SU-DHL-6 (cell line): Measurements from ENCODE around the gene SLC1A3.

Source experiments
- H2AFZ ChIP-seq: fragments of 200-600 bp; sonication (generic); 2 replicates; pipeline ENCODE4 v1.6.1; 2014; ENCODE audit warnings: low read depth, mild to moderate bottlenecking, moderate library complexity, mixed read lengths, antibody characterized with exemption, low read length; ENCODE audit not compliant: severe bottlenecking
- H3F3A ChIP-seq: fragments of 200-600 bp; shearing (Covaris generic); 2 replicates; pipeline ENCODE4 v1.6.0; 2016; ENCODE audit warnings: antibody characterized with exemption, mild to moderate bottlenecking; ENCODE audit not compliant: insufficient read depth
- H3K27ac ChIP-seq: fragments of 200-600 bp; sonication (generic); 2 replicates; pipeline ENCODE4 v1.5.1; 2016; ENCODE audit warnings: low read depth, mild to moderate bottlenecking, low read length, moderate library complexity, mixed read lengths
- H3K27me3 ChIP-seq: fragments of 200-600 bp; sonication (generic), shearing (Covaris generic); 2 replicates; pipeline ENCODE4 v1.6.0; 2014; ENCODE audit warnings: mild to moderate bottlenecking, low read length
- H3K36me3 ChIP-seq: fragments of 200-600 bp; sonication (generic); 2 replicates; pipeline ENCODE4 v1.6.1; 2014; ENCODE audit warnings: mild to moderate bottlenecking, low read length, mixed read lengths
- H3K4me2 ChIP-seq: fragments of 300-600, 200-600 bp; shearing (Covaris generic), sonication (generic); 2 replicates; pipeline ENCODE4 v1.6.0; 2014; ENCODE audit warnings: low read length, low read depth, mild to moderate bottlenecking; ENCODE audit not compliant: poor library complexity, severe bottlenecking
- H3K4me3 ChIP-seq: fragments of 200-600 bp; sonication (generic); 2 replicates; pipeline ENCODE4 v1.5.1; 2014; ENCODE audit warnings: antibody characterized with exemption, low read length, mild to moderate bottlenecking, mixed read lengths; ENCODE audit not compliant: insufficient read depth, poor library complexity, severe bottlenecking
- H3K79me2 ChIP-seq: fragments of 200-600 bp; sonication (generic); 2 replicates; pipeline ENCODE4 v1.6.1; 2014; ENCODE audit warnings: mild to moderate bottlenecking, low read length, moderate library complexity; ENCODE audit not compliant: insufficient read depth
- H3K9ac ChIP-seq: fragments of 200-600 bp; sonication (generic); 2 replicates; pipeline ENCODE4 v1.7.0; 2014; ENCODE audit warnings: mild to moderate bottlenecking, low read length
- H3K9me2 ChIP-seq: fragments of 200-600 bp; sonication (generic); replicated peaks from 2 replicates; pipeline ENCODE4 v1.6.1; 2014; ENCODE audit warnings: low read length; ENCODE audit not compliant: insufficient read depth
- H3K9me3 ChIP-seq: fragments of 200-600 bp; sonication (generic); 2 replicates; pipeline ENCODE4 v1.6.1; 2014; ENCODE audit warnings: low read length, mixed read lengths; ENCODE audit not compliant: insufficient read depth
- H4K20me1 ChIP-seq: fragments of 200-600 bp; sonication (generic); 2 replicates; pipeline ENCODE4 v1.6.1; 2014; ENCODE audit warnings: low read depth, mild to moderate bottlenecking, antibody characterized with exemption, low read length, moderate library complexity, mixed read lengths
- EZH2phosphoT487 ChIP-seq: fragments of 200-600 bp; sonication (generic), shearing (Covaris generic); conservative IDR thresholded peaks from 2 replicates; pipeline ENCODE4 v1.6.1; 2018; ENCODE audit warnings: mild to moderate bottlenecking, antibody characterized with exemption, low read length, moderate library complexity, mixed read lengths
- TF ChIP-seq, protein P1 (sequence below): fragments of 200-600 bp; sonication (generic); IDR thresholded peaks from one replicate; pipeline ENCODE4 v1.5.1; 2017; ENCODE audit warnings: antibody characterized with exemption, mild to moderate bottlenecking, low read length, moderate library complexity; ENCODE audit not compliant: insufficient read depth, poor library complexity, severe bottlenecking

Gene SLC1A3

DNA sequence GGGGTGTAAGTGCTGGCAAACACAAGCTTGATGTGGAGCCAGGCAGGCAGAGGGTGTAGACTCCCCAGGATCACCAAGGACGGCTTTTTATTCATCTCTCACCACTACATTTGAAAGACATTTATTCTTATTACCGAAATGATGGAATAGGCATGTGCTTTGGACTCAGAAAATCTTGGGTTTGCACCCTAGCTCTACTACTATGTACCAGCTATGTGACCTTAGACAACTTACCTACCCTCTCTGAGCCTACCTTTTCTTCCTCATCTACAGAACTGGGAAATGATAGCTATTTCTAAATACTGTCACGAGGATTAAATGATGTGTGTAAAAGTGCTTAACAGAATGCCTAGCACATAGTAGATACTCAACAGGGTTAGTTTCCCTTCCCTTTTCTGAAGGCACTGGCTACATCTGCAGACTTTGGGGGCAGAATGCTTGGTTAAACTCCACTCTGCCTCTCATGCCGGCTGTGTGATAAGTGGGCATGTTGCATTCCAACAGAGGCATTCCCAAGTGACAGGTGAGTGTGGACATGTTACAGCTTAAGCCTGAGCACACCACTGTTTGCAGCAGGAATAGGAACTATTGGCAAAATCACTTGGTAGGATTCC is 94.8 kb downstream of the SLC1A3 start:
- H3K9me3 ChIP-seq = no peaks in the 10 kb centered on the region

DNA sequence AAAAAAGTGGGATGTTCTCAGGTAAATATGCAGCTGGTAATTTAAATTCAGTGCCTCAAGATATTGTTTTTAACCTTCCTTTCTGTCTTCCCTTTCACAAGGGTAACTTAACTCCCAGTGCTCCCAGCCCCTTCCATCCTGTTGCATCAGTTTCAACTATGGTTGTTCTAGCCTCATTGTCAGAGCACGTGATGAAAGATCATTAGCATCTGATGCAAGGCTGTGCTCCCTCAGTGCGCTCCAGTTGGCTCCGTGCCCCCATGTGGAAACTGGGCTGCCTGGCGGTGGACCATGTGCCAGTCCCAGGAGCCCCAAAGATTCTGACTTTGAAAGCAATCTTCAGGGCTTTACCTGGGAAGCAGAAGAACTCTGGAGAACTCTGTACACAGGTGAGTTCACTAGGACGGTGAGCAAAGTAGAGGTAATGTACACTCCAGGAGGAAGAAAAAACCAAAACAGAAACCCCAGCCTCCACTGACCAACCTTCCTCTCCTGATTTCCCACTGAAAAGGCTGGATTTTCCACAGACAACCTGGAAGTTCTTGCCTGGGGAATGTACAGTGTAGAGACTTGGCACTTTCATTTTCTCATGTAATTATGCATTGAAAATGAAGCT is 96.9 kb downstream of the SLC1A3 start:
- H3K9me2 ChIP-seq = no peaks in the 10 kb centered on the region
- H3K27ac ChIP-seq = no peak overlapping the region
- no peaks in the 10 kb centered on the region for H3K27me3 ChIP-seq
- TF ChIP-seq EZH2phosphoT487 = no peak
- TF ChIP-seq, protein P1, sequence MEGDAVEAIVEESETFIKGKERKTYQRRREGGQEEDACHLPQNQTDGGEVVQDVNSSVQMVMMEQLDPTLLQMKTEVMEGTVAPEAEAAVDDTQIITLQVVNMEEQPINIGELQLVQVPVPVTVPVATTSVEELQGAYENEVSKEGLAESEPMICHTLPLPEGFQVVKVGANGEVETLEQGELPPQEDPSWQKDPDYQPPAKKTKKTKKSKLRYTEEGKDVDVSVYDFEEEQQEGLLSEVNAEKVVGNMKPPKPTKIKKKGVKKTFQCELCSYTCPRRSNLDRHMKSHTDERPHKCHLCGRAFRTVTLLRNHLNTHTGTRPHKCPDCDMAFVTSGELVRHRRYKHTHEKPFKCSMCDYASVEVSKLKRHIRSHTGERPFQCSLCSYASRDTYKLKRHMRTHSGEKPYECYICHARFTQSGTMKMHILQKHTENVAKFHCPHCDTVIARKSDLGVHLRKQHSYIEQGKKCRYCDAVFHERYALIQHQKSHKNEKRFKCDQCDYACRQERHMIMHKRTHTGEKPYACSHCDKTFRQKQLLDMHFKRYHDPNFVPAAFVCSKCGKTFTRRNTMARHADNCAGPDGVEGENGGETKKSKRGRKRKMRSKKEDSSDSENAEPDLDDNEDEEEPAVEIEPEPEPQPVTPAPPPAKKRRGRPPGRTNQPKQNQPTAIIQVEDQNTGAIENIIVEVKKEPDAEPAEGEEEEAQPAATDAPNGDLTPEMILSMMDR = no peak
- H3K9me3 ChIP-seq = no peaks in the 10 kb centered on the region
- H3F3A ChIP-seq = 0 out of 2 replicates have a peak, but pooled peaks cover 3% of the 10 kb centered on the region
- H2AFZ ChIP-seq = no peak overlapping the region
- H3K79me2 ChIP-seq = no peaks in the 10 kb centered on the region
- H4K20me1 ChIP-seq = no peaks in the 10 kb centered on the region
- no peak overlapping the region for H3K4me2 ChIP-seq
- H3K9ac ChIP-seq = no peak overlapping the region
- H3K36me3 ChIP-seq = peaks cover 4% of the 10 kb centered on the region; the same call in 1 of the 2 replicates
- no peak overlapping the region for H3K4me3 ChIP-seq

More for the DNA sequence above, 94.8 kb downstream of the SLC1A3 start:
- 0 out of 2 replicates have a peak, but pooled peaks cover 3% of the 10 kb centered on the region for H3F3A ChIP-seq
- no peaks in the 10 kb centered on the region for H3K79me2 ChIP-seq
- TF ChIP-seq, protein P1 = no peak
- no peak for TF ChIP-seq EZH2phosphoT487
- no peaks in the 10 kb centered on the region for H3K9me2 ChIP-seq
- no peaks in the 10 kb centered on the region for H4K20me1 ChIP-seq
- no peaks in the 10 kb centered on the region for H3K27me3 ChIP-seq
- H3K9ac ChIP-seq = no peak overlapping the region
- no peak overlapping the region for H3K4me2 ChIP-seq
- no peak overlapping the region for H2AFZ ChIP-seq
- no peak overlapping the region for H3K27ac ChIP-seq
- no peaks in the 10 kb centered on the region for H3K36me3 ChIP-seq
- no peak overlapping the region for H3K4me3 ChIP-seq

DNA sequence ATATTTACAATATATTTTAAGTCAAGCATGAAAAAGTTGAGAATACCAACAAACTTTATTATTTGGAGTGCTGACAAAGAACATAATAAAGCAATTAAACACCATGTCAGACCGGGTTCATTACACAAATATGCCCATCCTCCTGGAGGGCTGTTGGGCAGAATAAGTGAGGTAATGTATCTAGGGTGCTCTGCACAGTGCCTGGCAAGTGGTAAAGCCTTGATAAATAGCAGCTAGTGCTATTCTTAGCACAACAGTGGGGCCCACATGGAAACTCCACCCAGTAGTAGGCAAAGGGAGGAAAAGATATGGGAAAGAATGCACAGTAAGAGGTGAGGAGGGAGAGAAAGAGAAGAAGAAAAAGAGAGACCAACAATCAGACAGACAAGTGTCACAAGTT is 97.7 kb downstream of the SLC1A3 start:
- Histone ChIP-seq H3K36me3 (peaks cover 4% of the 10 kb centered on the region; the same call in 1 of the 2 replicates), H3K79me2 (no peaks in the 10 kb centered on the region), H3K9ac (no peak overlapping the region), H3F3A (0 out of 2 replicates have a peak, but pooled peaks cover 3% of the 10 kb centered on the region), H3K4me2 (no peak overlapping the region), H3K9me3 (no peaks in the 10 kb centered on the region), H3K4me3 (no peak overlapping the region), H3K27me3 (no peaks in the 10 kb centered on the region), H3K27ac (no peak overlapping the region), H3K9me2 (no peaks in the 10 kb centered on the region), H2AFZ (no peak overlapping the region), H4K20me1 (no peaks in the 10 kb centered on the region)
- TF ChIP-seq, protein P1 = no peak
- no peak for TF ChIP-seq EZH2phosphoT487
